ENCODE data around the gene PHKG2.

PHKG2 gene

DNA sequence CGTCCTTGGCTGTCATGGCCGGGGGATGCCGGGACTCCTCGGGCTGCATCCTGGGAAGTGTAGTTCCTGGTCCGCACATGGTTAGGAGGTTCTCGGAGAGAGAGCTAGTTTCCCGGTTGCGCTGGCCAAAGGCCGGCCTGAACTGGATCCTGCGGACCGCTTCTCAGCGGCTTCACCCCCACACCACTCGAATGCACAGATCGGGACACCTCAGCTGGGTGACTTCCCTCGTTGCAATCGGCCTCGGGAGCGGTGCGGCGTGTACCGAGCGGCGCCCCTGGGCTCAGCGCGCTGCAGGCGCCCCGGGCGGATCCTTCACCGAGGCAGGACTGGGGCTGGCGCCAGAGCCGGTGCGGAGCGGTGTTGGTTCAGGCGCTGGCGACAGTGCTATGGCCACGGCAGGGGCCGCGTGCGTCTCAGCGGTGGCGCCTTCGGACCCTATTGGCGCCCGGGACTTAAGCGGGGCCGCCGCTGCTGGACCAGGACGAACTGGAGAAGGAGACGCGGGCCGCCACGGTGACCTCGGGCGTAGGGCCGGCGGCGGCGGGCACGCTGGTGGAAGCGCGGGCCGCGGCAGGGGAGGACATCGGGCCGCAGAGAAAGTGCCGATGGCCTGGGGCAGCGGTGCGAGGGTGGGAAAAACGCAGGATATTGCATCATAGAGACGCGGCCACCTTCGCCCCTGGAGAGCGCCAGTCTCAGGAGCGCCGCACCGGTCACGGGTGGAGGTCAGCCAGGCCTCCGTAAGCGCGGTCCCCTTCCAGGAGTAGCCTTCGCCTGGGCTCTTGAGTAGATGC lies 27.4 kb downstream of the PHKG2 start:
- DNase-seq (ENCODE audit: low read depth in 2 of 2) = peak; percentile 52 to 63

DNA sequence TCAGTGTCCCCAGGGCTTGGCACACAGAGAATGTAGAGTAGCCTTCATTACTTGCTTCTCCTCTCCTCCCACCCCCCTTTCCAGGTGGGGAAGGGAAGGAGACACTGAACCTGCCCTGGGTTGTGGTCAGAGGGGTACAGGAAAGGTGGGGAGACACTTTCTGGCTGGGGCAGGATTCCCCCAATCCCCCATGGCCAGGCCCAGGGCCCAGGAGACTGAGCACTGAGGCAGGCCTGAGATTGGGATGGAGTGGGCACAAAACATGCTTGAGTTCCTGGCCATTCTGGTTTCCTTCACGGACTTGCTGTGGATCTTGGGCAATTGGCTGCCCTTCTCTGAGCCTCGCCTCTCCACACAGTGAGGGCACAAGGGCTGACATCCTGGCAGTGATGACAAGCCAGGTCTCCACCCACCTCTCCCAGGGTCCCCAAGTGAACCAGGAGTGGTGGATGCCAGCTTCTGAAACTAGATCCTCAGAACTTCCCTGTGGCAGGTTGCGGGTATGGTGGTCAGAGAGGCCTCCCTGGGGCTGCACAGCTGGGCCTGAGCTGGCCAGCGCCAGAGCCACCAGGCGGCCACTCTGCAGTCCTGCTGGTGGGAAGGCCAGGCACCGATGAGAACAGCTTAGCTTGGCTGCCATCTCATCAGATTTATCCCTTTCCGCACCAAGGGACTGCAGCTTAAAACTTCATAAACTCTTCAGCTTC lies 29.5 kb downstream of the PHKG2 start:
- DNase-seq (ENCODE audit: low read depth in 2 of 2) = no peak

DNA sequence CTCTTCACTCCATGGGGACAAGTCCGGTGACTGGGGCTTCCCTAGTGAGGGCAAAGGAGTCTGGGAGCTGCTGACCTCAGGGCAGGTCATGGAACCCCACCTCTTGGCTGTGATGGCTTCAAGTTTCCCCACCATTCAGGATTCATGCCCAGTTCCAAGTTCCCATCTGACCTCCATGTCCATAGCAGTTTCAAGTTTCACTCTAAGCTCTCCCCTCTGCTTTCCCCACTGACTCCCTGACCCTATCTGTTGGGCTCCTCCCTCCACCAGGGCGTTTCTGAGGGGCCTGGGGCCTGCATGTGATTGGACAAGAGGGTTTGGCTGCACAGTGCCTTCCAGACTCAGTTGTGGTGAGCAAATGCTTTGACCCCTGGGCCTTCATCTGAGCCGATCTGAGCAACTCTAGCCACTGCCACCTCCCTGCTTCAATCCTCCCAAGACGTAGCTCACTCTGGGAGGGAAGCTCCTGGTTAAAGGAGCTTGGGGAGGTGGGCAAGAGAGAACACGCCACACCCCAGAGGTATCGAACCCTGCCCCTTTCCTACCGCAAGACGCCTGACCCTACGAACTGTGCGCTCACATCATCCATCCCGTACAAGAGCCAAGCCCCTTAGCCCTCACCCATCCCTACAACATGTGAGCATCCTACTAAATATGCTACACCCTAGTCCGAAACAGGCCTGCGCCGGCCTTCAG lies 30.5 kb downstream of the PHKG2 start:
- DNase-seq (ENCODE audit: low read depth in 2 of 2) = no peak

DNA sequence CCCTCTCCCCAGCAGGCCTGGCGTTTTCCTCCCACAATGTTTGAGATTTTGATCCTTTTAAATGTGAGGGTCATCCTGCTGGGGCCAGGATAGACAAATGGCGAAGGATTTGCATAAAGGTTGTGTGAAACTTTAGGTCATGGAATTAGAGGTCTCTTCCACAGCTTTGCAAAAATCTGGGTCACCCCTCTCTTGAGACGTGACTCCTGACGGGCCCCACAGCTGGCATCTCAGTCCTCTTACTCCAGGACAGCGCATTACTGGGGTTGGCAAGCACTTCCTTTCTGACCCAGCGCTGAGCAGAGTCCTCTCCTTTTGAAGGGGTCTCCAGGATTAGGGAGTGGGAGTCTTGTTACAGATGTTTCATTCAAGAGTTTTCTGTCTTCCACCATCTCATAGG lies 31.4 kb downstream of the PHKG2 start:
- DNase-seq (ENCODE audit: low read depth in 2 of 2) = no peak

DNA sequence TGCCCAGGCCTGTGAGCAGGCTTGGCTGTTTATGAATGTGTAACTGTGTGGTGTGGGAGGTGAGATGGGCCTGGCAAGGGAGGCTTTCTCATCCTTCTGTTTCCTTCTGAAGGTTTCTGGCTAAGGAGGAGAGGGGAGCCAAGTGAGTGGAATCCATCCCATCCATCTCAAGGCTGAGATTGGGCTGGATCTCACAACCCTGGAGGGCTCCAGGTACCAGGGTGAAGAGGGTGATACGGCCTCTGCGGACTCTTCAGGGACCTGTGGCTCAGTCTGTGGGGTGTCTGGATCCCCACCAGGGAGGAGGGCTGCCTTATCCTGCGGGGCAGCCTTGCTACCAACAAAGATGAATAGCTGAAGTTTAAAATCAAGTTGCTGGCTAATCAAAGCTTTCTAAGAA lies 31.8 kb downstream of the PHKG2 start:
- no peak for DNase-seq (ENCODE audit: low read depth in 2 of 2)

DNA sequence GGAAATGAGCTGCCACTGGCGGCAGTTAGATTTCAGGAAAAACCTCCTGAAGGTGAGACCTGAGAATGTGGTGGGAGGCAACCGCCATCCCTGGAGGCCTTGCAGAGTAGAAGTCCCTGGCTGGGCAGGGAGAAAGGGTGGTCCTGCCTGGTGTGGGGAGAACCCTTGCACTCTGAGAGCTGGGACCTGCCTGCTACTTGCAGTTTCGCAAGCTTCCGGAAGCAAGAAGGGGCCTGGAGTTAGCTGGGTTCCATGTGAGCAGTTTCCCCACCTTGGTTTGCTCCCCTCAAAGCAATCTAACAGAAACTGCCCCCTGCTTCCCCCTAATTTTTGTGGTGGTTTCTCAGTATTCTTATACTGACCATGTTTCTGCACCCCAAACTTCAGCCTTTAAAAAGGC lies 32.3 kb downstream of the PHKG2 start:
- DNase-seq (ENCODE audit: low read depth in 2 of 2) = no peak

DNA sequence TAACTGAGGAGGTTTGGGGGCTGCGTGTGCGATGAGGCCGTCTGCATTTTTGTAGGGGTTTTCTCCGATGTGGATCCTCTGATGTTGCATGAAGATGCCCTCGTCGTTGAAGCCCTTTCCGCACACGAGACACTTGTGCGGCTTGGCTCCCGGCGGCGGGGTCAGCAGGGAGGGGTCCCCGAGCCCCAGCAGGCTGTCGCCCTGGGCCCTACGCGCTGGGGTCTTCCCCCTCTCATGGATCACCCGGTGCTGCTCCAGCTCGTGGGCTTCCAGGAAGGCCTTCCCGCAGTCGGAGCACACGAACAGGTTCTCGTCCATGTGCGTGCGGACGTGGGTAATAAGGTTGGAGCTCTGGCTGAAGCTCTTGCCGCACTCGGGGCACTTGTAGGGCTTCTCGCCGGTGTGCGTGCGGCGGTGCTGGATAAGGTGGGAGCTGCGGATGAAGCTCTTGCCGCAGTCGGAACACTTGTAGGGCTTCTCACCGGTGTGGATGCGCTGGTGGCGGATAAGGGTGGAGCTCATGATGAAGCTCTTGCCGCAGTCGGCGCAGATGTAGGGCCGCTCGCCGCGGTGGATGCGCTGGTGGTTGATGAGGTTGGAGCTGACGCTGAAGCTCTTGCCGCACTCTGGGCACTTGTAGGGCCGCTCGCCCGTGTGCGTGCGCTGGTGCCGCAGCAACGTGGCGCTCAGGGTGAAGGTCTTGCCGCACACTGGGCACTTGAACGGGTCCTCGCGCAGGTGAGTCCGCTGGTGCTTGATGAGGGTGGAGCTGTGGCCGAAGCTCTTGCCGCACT lies 34.5 kb downstream of the PHKG2 start:
- no peak for DNase-seq (ENCODE audit: low read depth in 2 of 2)

DNA sequence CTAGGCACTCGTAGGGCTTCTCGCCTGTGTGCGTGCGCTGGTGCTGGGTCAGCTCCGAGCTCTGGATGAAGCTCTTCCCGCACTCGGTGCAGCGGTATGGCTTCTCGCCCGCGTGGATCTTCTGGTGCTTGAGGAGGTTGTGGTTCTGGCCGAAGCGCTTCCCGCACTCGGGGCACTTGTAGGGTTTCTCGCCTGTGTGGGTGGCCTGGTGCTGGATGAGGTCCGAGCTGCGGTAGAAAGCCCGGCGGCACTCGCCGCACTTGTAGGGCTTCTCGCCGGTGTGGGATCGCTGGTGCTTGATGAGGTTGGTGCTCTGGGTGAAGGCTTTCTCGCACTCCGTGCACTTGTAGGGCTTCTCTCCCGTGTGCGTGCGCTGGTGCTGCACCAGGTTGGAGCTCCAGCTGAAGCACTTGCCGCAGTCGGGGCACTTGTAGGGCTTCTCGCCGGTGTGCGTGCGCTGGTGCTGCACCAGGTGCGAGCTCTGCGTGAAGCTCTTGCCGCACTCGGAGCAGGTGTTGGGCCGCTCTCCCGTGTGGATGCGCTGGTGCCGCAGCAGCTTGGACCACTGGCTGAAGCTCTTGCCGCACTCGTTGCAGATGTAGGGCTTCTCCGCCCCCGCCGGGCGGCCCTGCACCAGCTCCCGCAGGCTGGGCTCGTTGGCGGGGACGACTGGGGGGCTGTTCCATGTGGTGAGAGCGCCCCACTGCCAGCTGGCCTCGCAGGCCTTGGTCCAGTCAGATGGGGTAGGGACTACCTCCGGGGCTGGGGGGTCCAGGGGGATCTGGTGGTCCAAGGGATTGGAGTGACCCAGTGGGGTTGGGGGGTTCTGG lies 35.3 kb downstream of the PHKG2 start:
- no peak for DNase-seq (ENCODE audit: low read depth in 2 of 2)

DNA sequence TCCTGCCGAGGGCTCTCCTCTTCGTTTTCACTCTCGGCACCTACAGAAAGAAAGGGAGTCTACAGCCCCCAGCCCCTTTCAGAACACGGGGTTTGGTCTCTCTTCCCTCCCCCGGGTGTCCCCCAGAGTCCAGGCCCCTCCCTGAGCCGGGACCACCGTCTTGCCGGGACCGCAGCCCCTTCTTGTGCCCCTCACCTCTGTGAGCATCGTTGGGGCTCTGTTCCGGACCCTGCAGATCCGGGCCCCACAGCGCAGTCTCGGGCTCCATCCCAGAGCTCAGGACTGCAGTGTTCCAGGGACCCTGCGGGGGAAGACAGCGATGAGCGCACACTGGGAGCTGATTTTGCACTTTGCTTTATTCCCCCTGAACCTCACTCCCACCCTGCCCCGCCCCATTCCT lies 36.0 kb downstream of the PHKG2 start:
- DNase-seq (ENCODE audit: low read depth in 2 of 2) = no peak

DNA sequence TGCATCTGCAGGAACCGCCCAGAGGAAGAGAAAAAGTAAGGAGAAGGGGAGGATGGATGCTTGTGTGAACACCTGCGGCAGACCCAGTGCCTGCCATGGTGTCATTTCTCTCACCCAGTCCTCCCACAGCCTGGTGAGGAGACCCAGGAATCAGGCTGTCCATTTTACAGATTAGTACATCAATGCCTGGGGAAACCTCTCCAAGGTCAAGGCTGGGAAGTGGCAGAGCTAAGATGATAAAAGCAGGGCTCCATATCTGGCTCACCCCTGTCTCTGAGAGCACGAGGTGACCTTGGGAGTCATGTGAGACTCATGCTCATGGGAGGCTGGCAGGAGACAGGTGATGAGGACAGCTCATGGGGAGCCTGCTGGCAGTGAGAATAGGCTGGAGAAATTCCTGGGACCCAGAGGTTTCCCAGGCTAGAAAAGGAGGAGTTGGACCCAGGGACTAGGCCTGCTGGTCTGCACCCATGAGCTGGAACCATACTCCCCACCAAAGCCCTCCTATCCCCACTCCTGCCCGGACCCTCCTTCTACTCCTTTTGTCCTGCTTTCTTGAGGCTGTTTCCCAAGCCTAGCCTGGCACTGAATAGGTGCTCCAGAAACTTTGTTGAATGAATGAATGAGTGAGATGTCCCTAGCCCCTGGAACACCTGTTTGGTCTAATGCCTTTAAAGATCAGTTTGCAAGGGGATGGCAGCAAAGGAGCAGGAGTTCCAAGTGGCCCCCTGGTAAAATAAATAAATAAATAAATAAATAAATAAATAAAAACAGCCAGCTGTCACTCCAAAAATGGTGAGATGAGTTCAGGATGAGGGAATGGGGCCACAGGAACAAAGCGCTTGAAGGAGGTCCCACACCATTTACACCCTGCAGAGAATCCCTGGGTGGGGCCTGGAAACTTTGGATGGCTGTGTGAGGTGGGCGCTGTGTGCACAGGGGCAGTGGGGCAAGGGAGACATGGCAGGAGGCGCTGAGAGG lies 37.2 kb downstream of the PHKG2 start:
- no peak for DNase-seq (ENCODE audit: low read depth in 2 of 2)

DNA sequence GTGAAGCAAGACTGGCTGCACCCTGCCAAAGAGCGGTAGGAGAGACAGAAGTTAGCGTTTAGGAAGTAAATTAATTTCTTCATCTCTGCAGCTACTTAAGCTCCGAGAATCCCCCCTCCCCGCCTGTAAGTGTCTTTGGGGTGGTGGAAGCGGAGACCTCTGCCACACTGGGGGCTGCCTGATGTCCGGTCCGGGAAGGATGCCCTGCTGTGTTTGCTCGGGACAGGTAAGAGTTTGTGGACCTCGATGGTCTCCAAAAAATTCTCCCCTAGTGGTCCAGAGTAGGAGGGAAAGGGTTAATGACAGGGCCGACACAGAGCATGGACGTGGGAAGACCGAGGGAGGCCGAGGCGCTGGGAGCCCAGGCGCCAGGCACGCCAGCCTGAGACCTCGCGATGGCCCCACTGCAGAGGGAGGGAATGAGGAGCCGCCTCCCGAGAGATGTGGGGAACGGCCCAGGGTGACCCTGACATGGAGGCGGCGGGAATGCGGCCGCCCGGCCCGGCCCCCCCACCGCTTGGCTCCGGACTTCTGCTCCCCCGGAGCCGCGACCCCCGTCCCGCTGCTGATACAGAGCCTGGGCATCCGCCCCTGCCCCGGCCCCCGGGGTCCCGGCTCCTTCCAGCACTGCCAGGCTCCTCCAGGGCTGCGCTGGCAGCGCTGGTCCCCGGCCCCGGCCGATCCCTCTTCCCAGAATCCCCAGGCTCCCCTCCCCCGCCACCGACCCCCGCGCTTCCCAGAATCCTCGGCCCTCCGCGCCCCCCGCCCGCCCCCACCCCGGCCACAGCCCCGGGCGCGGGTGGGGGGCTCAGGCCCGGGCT lies 38.1 kb downstream of the PHKG2 start:
- DNase-seq (ENCODE audit: low read depth in 2 of 2) = no peak

DNA sequence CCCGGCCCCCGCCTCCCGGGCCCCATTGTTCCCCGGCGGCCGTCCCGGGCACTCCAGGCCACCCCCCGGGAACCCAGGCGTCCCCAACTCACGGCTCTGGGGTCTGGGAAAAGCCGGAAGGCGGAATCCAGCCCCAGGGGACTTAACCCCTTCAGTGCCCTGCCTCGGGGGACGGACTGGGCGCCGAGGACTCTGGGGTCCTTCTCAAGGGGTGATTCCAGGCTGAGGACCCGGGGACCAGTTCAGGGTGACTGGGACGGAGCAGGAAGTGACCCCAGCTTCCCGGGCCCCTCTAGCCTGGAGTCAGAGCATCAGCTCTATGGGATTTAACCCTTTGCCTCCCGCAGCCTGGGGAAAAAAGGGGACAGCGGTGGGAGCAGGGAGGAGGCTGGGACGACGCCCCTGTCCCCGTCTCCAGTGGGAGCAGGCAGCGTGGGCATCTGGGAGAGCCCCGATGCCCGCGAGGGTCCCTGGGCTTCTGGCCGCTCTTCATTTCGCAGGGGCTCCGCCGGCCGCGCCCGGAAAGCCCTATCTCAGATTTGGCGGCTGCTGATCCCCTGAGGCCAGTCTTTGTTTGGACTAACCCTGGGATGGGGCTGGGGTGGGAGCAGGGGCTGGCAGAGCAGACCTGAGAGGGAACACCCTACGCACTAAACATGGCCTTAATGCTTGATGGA lies 38.8 kb downstream of the PHKG2 start, which contains the start of gene ZNF629:
Gene ZNF629, minus strand, starts transcription at position 270 of the 677 bp plus-strand sequence. CDS start 2,723 bp downstream, outside the sequence.
- DNase-seq (ENCODE audit: low read depth in 2 of 2) = no peak

DNA sequence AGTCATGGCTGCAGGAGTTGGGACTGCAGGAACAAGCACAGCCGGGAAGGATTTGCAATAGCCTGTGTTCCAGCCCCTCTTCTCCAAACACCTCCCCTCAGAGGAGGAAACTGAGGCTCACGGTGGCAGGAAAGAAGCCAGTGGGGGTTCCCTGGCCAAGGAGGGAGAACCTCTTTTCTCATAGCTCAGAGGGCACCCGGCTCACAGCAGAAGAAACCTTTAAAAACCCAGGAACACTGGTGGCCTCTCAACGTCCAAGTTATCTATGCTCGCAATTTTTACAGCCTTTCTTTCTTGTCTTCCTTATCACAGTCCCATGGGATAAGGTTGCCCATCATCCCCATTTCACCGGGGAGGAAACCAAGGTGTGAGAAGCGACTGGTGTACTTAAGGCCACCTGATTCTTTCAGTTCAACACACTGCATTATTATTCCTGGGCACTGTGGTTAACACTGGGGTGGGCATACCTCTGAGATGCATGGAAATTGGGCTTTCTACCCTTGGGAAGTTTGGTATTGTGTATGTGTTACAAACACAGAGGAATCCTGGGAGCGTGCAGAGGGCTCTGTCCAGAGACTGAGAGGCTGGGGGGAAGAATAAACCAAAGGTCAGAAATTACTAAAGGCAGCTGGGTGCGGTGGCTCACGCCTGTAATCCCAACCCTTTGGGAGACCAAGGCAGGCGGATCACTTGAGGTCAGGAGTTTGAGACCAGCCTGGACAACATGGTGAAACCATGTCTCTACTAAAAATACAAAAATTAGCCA lies 39.6 kb downstream of the PHKG2 start:
- DNase-seq (ENCODE audit: low read depth in 2 of 2) = no peak

DNA sequence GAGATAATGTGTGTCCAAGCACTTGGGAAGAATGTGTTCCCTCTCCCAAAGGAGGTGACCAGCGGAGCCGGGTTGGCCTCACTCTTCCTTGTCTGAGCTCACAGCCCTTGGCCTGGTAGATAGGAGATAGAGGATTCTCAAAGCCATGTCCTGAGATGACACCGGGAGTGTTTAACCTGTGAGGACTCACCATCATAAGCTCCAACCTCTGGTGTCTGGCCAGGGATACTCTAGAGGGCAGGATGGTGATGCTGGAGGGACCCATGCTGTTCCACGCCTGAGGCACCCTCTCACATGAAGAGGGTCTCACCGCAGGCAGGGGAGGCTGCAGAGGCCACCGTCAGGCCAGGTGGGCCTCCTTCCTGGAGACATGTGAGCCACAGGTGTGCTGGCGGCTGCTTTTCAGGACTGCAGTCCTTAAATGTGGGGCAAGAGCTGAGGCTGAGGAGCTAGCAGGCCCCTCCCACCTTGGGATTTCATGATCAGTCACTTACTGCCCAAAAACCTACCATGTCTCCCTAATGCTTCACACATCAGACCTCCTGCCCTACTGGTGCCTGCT lies 45.4 kb downstream of the PHKG2 start:
- DNase-seq (ENCODE audit: low read depth in 2 of 2) = no peak

DNA sequence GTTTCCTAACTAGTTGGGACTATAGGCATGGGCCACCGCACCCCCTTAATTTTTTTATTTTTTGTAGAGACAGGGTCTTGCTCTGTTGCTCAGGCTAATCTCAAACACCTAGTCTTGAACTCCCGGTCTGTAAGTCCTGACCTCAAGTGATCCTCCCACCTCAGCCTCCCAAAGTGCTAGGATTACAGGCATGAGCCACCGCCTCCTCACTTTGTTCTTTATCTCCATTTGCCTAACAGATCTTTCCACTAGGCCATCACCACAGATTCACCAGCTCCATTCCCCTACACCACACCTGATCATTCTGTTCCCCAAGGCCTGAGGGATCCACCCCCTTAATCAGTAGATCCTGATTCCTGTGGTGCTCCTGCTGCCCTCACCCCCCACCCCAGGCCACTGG lies 46.4 kb downstream of the PHKG2 start:
- no peak for DNase-seq (ENCODE audit: low read depth in 2 of 2)

DNA sequence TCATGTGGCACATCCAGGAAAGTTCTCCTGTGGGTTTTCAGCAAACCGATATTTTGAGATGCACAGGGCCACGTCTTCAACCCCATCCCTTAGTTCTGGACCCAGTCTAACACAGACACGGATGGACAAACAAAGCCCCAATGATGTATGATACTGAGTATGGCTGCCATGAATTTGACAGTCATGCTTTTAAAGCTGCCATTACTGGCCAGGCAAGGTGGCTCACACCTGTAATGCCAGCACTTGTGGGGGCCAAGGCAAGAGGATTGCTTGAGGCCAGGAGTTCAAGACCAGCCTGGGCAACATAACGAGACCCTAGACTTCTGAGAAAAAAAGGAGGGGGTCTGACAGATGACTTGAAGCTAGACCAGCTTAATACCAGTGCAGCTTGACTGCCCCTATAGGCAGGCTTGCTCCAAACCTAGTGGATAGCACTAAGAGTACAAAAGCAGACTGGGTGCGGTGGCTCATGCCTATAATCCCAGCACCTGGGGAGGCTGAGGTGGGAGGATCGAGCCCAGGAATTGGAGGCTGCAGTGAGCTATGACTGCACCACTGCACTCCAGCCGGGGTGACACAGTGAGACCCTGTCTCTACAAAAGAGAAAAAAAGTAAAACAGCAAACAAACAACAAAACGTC lies 49.6 kb downstream of the PHKG2 start:
- DNase-seq (ENCODE audit: low read depth in 2 of 2) = no peak
